ENCODE data around the gene ENKUR.

Gene ENKUR

DNA sequence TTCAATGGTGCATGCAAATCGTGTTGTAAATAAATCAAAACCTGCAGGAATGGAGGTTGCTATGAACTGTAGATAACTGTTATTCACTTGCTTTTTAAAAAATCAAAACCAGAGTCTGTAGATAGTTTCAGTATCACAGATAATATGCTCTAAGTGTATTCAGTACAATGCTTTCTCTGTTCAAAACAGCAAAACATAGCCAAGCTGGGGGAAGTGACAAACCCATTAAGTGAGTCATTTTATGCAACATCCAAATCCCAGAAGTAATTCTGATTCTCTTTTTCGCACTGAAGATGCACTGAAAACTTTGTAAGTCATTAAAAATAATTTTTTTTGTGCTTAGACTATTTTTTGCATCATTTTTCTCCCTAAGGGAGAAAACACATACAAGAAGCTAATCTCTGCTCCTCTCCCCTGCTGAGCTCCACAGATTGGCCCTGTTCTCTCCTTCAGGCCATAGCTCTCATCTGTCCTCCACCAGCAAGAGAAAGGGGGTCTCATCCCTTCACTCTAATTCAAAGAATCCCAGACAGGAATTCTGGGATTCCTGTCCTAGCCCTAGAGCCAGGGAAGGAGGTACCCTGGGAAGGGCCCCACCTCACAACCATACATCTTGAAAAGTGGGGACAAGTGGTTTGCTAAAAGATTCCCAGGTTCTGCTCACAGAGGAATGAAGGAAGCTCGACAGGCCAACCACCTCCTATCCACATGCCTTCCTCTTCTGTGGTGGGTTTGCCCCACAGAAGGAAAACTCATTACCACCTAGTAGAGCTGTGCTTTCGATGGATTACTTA is 68.5 kb downstream of the ENKUR start:
- DNase-seq (ENCODE audit: low spot score): peak; percentile 27

- peak; percentile 42 for DNase-seq (ENCODE audit: low spot score)
Observed at GRCh38 chr10:24944512-24945255, 71.3 kb downstream of the ENKUR start.

DNA sequence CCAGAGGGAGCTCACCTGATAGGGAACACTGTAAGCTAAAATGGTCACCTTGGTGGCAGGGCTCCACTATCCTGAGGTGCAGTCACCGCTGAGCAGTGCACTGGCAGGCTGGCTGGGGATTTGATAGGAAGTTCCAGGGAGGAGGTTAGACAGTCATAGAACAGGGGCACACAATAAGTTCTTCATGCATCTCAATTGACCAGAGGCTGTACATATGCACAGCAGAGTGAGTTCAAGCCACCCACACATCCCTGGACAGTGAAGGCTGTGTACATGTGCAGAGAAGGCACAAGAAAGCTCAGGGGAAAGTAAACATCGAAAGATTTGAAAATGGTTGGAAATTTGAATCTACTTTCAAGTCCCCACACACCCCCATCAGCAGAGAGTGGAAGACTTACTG is 77.4 kb downstream of the ENKUR start:
- no peak for DNase-seq (ENCODE audit: low spot score)

GRCh38 chr10:24938076-24938475 is 77.9 kb downstream of the ENKUR start:
- no peak for DNase-seq (ENCODE audit: low spot score)

- DNase-seq (ENCODE audit: low spot score): no peak
Observed at GRCh38 chr10:24935504-24936292, 80.3 kb downstream of the ENKUR start.
